DND-41 (cell line): ENCODE results near the gene BNIP2.

Experiments
- CTCF ChIP-seq: IDR thresholded peaks from 2 replicates; pipeline ENCODE4 v1.5.1; 2012; ENCODE audit warnings: borderline replicate concordance, low read length, moderate library complexity, mild to moderate bottlenecking; ENCODE audit not compliant: poor library complexity, severe bottlenecking; ENCODE audit errors: extremely low read depth
- EZH2 ChIP-seq: IDR thresholded peaks from 3 replicates; pipeline ENCODE4 v1.6.1; 2012; ENCODE audit warnings: borderline replicate concordance, low read depth, mild to moderate bottlenecking, moderate library complexity, low read length, inconsistent platforms; ENCODE audit not compliant: severe bottlenecking

- TF ChIP-seq CTCF (no peak), EZH2 (no peak)
Measured at GRCh38 chr15:59649603-59650002, 39.5 kb downstream of the BNIP2 start.
